Retinal pigment epithelial cell (primary cell): ENCODE measurements around the gene C1QTNF7.

ENCODE experiments used
- DNase-seq: peaks from one replicate; pipeline ENCODE4 v3.0.0-alpha.2; 2010; ENCODE audit warnings: low read depth
- H3K4me3 ChIP-seq: 2 replicates; pipeline ENCODE4 v1.5.1; 2011; ENCODE audit warnings: mild to moderate bottlenecking, low read length, control low read depth, moderate library complexity
- CTCF ChIP-seq: conservative IDR thresholded peaks from 2 replicates; pipeline ENCODE4 v1.5.1; 2011; ENCODE audit warnings: low read depth, low read length, control low read depth, inconsistent platforms

The C1QTNF7 gene, protein sequence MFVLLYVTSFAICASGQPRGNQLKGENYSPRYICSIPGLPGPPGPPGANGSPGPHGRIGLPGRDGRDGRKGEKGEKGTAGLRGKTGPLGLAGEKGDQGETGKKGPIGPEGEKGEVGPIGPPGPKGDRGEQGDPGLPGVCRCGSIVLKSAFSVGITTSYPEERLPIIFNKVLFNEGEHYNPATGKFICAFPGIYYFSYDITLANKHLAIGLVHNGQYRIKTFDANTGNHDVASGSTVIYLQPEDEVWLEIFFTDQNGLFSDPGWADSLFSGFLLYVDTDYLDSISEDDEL

GRCh38 chr4:15427701-15428100, at the start of gene C1QTNF7:
TSS of gene C1QTNF7 (plus strand) at chr4:15428033. CDS start at chr4:15435744, 7,711 bp downstream.
- no peak within 1 kb of the TSS for H3K4me3 ChIP-seq
- TF ChIP-seq CTCF, result no peak
- DNase-seq, result no peak

- no peak for DNase-seq
- TF ChIP-seq CTCF, result no peak
- no peak overlapping the region for H3K4me3 ChIP-seq
These were observed 49.8 kb upstream of the C1QTNF7 start for GRCh38 chr4:15378062-15378461.

DNA sequence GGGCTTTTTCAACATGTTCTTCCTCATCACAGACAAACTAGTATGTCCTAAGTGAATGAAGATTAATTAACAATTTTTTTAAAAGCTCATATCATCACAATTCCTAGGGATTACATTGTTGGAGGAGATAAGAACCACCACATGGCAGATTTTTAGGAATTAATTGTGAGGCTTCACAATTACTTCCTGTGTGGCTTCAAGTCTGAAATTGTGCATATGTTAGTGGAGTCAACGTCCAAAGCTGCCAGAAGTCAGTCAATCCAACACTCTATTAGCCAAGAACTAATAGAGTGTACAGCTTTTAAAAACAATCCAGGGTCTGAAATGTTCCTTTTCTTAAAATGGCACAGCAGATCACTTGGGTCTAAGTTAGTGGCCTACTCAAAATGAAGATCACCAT, 49.3 kb upstream of the C1QTNF7 start:
- no peak for DNase-seq
- no peak overlapping the region for H3K4me3 ChIP-seq
- TF ChIP-seq CTCF, result no peak

GRCh38 chr4:15381806-15382338, 46.0 kb upstream of the C1QTNF7 start:
- DNase-seq, result no peak
- H3K4me3 ChIP-seq, result no peak overlapping the region
- no peak for TF ChIP-seq CTCF

DNA sequence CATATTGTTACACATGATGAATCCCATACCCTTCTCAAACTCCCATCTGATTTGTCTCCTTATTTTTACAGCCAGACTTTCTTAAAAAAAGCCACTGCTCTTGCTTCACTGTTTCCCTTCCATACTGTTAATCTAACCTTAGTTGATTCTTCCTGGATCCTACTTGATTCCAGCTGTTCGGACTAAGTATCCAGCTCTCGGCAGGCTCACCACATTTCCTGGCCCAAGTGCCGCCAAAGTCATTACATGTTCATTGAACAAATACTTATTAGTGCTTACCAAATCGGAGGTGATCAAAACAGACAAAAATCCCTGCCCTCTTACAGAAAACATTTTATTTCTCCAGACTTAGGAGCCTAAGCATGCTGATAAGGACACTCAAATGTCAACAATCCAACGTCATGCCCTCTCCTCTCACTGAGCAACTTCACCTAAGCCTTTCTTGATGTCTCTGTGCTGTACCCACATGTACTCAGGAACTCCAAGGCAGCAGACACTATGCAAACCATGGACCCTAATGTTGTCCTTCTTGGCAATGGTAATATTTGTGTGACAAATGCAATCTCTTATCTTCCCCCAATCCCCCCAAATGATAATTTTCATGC, 45.1 kb upstream of the C1QTNF7 start:
- TF ChIP-seq CTCF, result no peak
- no peak overlapping the region for H3K4me3 ChIP-seq
- DNase-seq, result no peak

DNA sequence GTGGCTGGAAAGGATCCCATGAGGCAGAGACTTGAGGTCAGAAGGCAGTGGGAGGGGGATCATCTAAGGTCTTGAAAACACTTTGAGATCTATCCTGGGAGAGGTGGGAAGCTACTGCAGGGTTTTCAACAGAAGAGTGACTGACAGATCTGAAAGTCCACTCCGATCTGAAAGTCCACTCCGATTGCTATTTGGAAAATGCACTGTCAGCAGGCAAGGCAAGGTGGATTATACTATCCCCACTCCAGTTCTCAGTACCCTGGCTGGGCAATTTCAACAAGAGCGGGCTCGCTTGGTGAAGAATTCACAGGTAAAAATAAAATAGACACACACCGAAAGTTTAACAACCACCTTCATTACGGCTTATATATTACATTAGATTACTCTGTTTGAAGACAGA, 42.3 kb upstream of the C1QTNF7 start:
- H3K4me3 ChIP-seq, result no peak overlapping the region
- TF ChIP-seq CTCF, result no peak
- no peak for DNase-seq

DNA sequence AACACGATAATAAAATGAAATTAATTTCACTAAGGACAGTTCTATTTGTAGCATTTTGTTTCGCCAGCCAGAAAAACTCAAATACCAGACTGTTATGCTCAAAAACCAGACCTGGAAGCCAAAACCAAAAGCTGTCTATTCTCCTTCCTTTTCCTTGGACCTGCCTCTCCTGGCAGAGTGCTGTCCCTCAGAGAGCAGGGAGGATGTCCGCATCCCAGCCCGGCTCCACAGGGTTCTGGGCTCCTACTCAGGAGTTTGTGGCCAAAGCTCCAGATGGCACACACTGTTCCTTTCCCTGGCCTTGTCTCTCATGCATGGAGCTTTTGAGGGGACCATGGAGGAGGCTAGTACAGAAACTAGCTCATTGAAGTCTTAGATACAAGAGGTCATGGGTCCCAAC, 41.9 kb upstream of the C1QTNF7 start:
- H3K4me3 ChIP-seq, result no peak overlapping the region
- no peak for TF ChIP-seq CTCF
- DNase-seq, result no peak
